Purkinje cell (primary cell): ENCODE results near the gene SULT1C4. TPM values are rescaled to one million over a fixed set of nuclear protein-coding genes. Genes with fewer than 3 reads are reported as not detected.

ENCODE experiments used
- polyA plus RNA-seq: library from polyadenylated mRNA; unstranded; fragments of >200 nt; fragmentation: Nextera tagmentation; gene quantifications from 2 replicates; pipeline ENCODE4 v1.2.1, GENCODE V29; 2014

SULT1C4 gene
- polyA plus RNA-seq, result 0.42 and 1.7 TPM in 2 replicates

GRCh38 chr2:108377815-108378630, at the start of gene SULT1C4:
SULT1C4 (plus strand) TSS chr2:108377954; CDS start chr2:108378338, 384 bp downstream.

Other genes starting within 250 kb of the SULT1C4 start
- gene SULT1C3, start 138.0 kb upstream of the SULT1C4 start, polyA plus RNA-seq, result not detected in 2 replicates
- not detected in 2 replicates for gene SULT1C2, start 89.1 kb upstream of the SULT1C4 start, polyA plus RNA-seq
- 59.8 and 106 TPM in 2 replicates for gene GCC2, start 71.3 kb downstream of the SULT1C4 start, polyA plus RNA-seq
- gene LIMS1, start 156.5 kb downstream of the SULT1C4 start, polyA plus RNA-seq, result 3.4 and 3.5 TPM in 2 replicates